HepG2 (cell line): ENCODE results near the gene ZNF382. TPM values are rescaled to one million over a fixed set of nuclear protein-coding genes. Genes with fewer than 3 reads are reported as not detected.

Experiments used
- CBX2 ChIP-seq, 2 experiments: fragments of 200-600 bp in 1 of 2; sonication (generic); formaldehyde crosslinking in 1 of 2; IDR thresholded peaks; 2 replicates each; pipeline versions ENCODE4 v1.7.0 to v1.8.1; 2018 to 2022; ENCODE audit warnings: low read depth in 2 of 2, low read length in 1 of 2, mild to moderate bottlenecking in 1 of 2, missing genetic modification reagents in 1 of 2
- DNMT1 ChIP-seq: sonication (generic); formaldehyde crosslinking; IDR thresholded peaks from 2 replicates; pipeline ENCODE4 v1.5.1; 2020; ENCODE audit warnings: mild to moderate bottlenecking, missing genetic modification reagents
- FOXK2 ChIP-seq: fragments of 450-650 bp; IDR thresholded peaks from 2 replicates; pipeline ENCODE4 v1.6.1; 2016
- GATAD2A ChIP-seq: IDR thresholded peaks from 2 replicates; pipeline ENCODE4 v1.6.1; 2016
- HMGXB4 ChIP-seq, 2 experiments: sonication (generic) in 1 of 2; formaldehyde crosslinking in 1 of 2; IDR thresholded peaks; 2 replicates each; pipeline versions ENCODE4 v1.4.0 to v1.6.1; 2018 to 2020; ENCODE audit warnings: missing genetic modification reagents in 2 of 2, borderline replicate concordance in 1 of 2, low read depth in 1 of 2, mild to moderate bottlenecking in 1 of 2, missing biosample characterization in 1 of 2
- KLF12 ChIP-seq: sonication (generic); formaldehyde crosslinking; IDR thresholded peaks from 2 replicates; pipeline ENCODE4 v1.4.0; 2020; ENCODE audit warnings: missing genetic modification reagents, borderline replicate concordance
- MAF1 ChIP-seq: sonication (generic); formaldehyde crosslinking; IDR thresholded peaks from 2 replicates; pipeline ENCODE4 v1.5.0; 2020; ENCODE audit warnings: missing genetic modification reagents, borderline replicate concordance
- NCOR1 ChIP-seq: fragments of 200-600 bp; sonication (generic); IDR thresholded peaks from 2 replicates; pipeline ENCODE4 v1.7.0; 2017; ENCODE audit warnings: antibody characterized with exemption, low read length, borderline replicate concordance
- RAD21 ChIP-seq: fragments of 450-650 bp; formaldehyde crosslinking; IDR thresholded peaks from 2 replicates; pipeline ENCODE4 v1.5.0; 2020; ENCODE audit warnings: mild to moderate bottlenecking
- SMAD9 ChIP-seq: sonication (generic); formaldehyde crosslinking; IDR thresholded peaks from 2 replicates; pipeline ENCODE4 v1.5.1; 2020; ENCODE audit warnings: mild to moderate bottlenecking, missing genetic modification reagents
- SOX13 ChIP-seq, 3 experiments: fragments of 450-650 bp in 1 of 3; sonication (generic) in 1 of 3; formaldehyde crosslinking in 1 of 3; IDR thresholded peaks in 2 of 3; conservative IDR thresholded peaks in 1 of 3; 2 replicates each; pipeline versions ENCODE4 v1.5.0 to v1.6.1; 2016 to 2020; ENCODE audit warnings: antibody characterized with exemption in 1 of 3, mild to moderate bottlenecking in 1 of 3, missing compliant biosample characterization in 1 of 3, missing genetic modification reagents in 1 of 3, moderate library complexity in 1 of 3
- SRY ChIP-seq: sonication (generic); formaldehyde crosslinking; IDR thresholded peaks from 2 replicates; pipeline ENCODE4 v1.8.0; 2022; ENCODE audit warnings: mild to moderate bottlenecking, missing genetic modification reagents
- TAF1 ChIP-seq: sonication (generic); formaldehyde crosslinking; IDR thresholded peaks from 2 replicates; pipeline ENCODE4 v1.4.0; 2020; ENCODE audit warnings: missing genetic modification reagents
- THAP9 ChIP-seq: sonication (generic); formaldehyde crosslinking; IDR thresholded peaks from 2 replicates; pipeline ENCODE4; 2020; ENCODE audit warnings: missing genetic modification reagents, mild to moderate bottlenecking, borderline replicate concordance
- TRAFD1 ChIP-seq: sonication (generic); formaldehyde crosslinking; IDR thresholded peaks from 2 replicates; pipeline ENCODE4 v1.5.1; 2020; ENCODE audit warnings: missing genetic modification reagents, mild to moderate bottlenecking, borderline replicate concordance
- WIZ ChIP-seq: sonication (generic); formaldehyde crosslinking; IDR thresholded peaks from 2 replicates; pipeline ENCODE4 v1.5.1; 2020; ENCODE audit warnings: mild to moderate bottlenecking, missing genetic modification reagents
- ZNF264 ChIP-seq: sonication (generic); formaldehyde crosslinking; IDR thresholded peaks from 2 replicates; pipeline ENCODE4 v1.4.0; 2020; ENCODE audit warnings: missing genetic modification reagents
- ZNF710 ChIP-seq: sonication (generic); formaldehyde crosslinking; IDR thresholded peaks from 2 replicates; pipeline ENCODE4 v1.5.0; 2020; ENCODE audit warnings: mild to moderate bottlenecking, missing genetic modification reagents, borderline replicate concordance
- ZNF776 ChIP-seq: sonication (generic); formaldehyde crosslinking; IDR thresholded peaks from 2 replicates; pipeline ENCODE4 v1.4.0; 2020; ENCODE audit warnings: mild to moderate bottlenecking, missing genetic modification reagents
- ZNF839 ChIP-seq: sonication (generic); formaldehyde crosslinking; IDR thresholded peaks from 2 replicates; pipeline ENCODE4 v1.4.0; 2020; ENCODE audit warnings: missing genetic modification reagents, mild to moderate bottlenecking, borderline replicate concordance
- polyA plus RNA-seq, 8 experiments: library from polyadenylated mRNA; depleted of rRNA in 3 of 8; stranded (reverse) in 7 of 8; unstranded in 1 of 8; fragments of >200 nt; fragmentation: Illumina TruSeq in 4 of 8; extraction: Trizol in 4 of 8; gene quantifications; 2 replicates each; pipeline versions ENCODE4 v1.2.1 to v1.2.3, GENCODE V29; 2011 to 2016; ENCODE audit warnings: low read depth in 4 of 8, missing spikeins in 1 of 8, mixed read lengths in 1 of 8; ENCODE audit not compliant: insufficient read depth in 1 of 8
- total RNA-seq, 5 experiments: library from RNA; depleted of rRNA; stranded (reverse); fragments of >200 nt; fragmentation: Illumina TruSeq; extraction: Trizol; gene quantifications; 2 replicates each; pipeline ENCODE4 v1.2.3, GENCODE V29; 2016; ENCODE audit warnings: low read depth in 1 of 5

The ZNF382 gene
- total and polyA plus RNA-seq, 2 of the 13 experiments (the other 11 are each of a cell fraction or from before 2014, with no cell fraction given): 2.3 to 6.8 TPM

- no peak for TF ChIP-seq DNMT1 (CRISPR knock-in tag)
- TF ChIP-seq SOX13 (IDR thresholded peaks at IDR 0.05): no peak
- TF ChIP-seq SOX13 (CRISPR knock-in tag; conservative IDR thresholded peaks at IDR 0.05 in 1 of 2, IDR thresholded peaks at IDR 0.05 in 1 of 2): no peak
- no peak for TF ChIP-seq WIZ
- peak in 1 of 2 experiments; percentile 57; a peak in 2 of 4 replicates for TF ChIP-seq HMGXB4 (CRISPR knock-in tag; IDR thresholded peaks at IDR 0.05; ENCODE audit: borderline replicate concordance in 1 of 2, low read depth in 1 of 2)
- TF ChIP-seq ZNF776 (CRISPR knock-in tag): no peak
- no peak for TF ChIP-seq TRAFD1 (CRISPR knock-in tag)
- TF ChIP-seq SRY: no peak
- TF ChIP-seq NCOR1: no peak
- TF ChIP-seq FOXK2: no peak
- TF ChIP-seq TAF1 (CRISPR knock-in tag): peak; percentile 60; the same call in 1 of the 2 replicates
- peak; percentile 55; the same call in 1 of the 2 replicates for TF ChIP-seq ZNF710 (CRISPR knock-in tag)
- TF ChIP-seq MAF1 (CRISPR knock-in tag): no peak
- no peak; the same call in 1 of the 2 replicates for TF ChIP-seq GATAD2A (CRISPR knock-in tag)
- TF ChIP-seq THAP9 (CRISPR knock-in tag): peak; percentile 75; the same call in 1 of the 2 replicates
- no peak for TF ChIP-seq ZNF839 (CRISPR knock-in tag)
- no peak for TF ChIP-seq ZNF264 (CRISPR knock-in tag)
- 0 out of 2 replicates have a peak, but pooled peaks have one; percentile 13 for TF ChIP-seq RAD21 (CRISPR knock-in tag)
- no peak for TF ChIP-seq SMAD9 (CRISPR knock-in tag)
- no peak for TF ChIP-seq CBX2 (IDR thresholded peaks at IDR 0.05; ENCODE audit: low read depth, low read length)
- no peak for TF ChIP-seq CBX2 (CRISPR knock-in tag; IDR thresholded peaks at IDR 0.05; ENCODE audit: low read depth)
- no peak for TF ChIP-seq KLF12 (CRISPR knock-in tag)
These were observed at the start of gene ZNF382 (continued) for GRCh38 chr19:36605101-36605876.
